ENCODE measurements around the gene GLE1.

Gene GLE1

DNA sequence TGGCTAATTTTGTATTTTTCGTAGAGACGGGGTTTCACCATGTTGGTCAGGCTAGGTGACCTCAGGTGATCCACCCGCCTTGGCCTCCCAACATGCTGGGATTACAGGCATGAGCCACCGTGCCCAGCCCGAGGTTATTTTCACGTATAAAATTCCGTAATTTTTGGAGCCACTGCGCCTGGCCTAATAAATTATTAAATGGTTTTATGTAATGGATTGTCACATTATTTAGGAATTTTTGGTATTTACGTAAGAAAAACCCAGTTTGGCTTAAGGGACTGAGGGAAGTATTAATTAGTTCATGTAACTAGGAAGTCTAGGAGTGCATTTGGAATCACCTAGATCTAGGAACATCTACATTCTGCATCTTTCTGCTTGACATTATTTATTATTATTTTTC lies 8.3 kb downstream of the GLE1 start:
- Histone ChIP-seq H3K27me3 (ENCODE audit: insufficient read depth, low read length, poor library complexity) (no peaks in the 10 kb centered on the region), H2BK15ac (replicated peaks; ENCODE audit: low read depth) (no peak overlapping the region), H4K5ac (ENCODE audit: low read length) (no peak overlapping the region), H3K4me3 (ENCODE audit: low read length) (no peak overlapping the region), H3K18ac (ENCODE audit: low read length) (no peak overlapping the region), H3K36me3 (ENCODE audit: control insufficient read depth, insufficient read depth, low read length) (no peaks in the 10 kb centered on the region), H3K4me2 (ENCODE audit: low read length) (no peak overlapping the region), H3K79me2 (ENCODE audit: control insufficient read depth, insufficient read depth, low read length) (no peaks in the 10 kb centered on the region), H3K9ac (ENCODE audit: low read length) (no peak overlapping the region), H2AK5ac (ENCODE audit: low read length) (no peak overlapping the region), H3K23ac (ENCODE audit: low read length) (no peak overlapping the region), H3K79me1 (ENCODE audit: low read length) (no peaks in the 10 kb centered on the region), H2BK5ac (ENCODE audit: low read length) (no peak overlapping the region), H3K27ac (ENCODE audit: low read depth, low read length) (no peak overlapping the region), H4K8ac (ENCODE audit: low read depth, low read length) (no peak overlapping the region), H3K4ac (ENCODE audit: low read depth, low read length) (no peak overlapping the region), H2BK120ac (ENCODE audit: low read depth, low read length) (no peak overlapping the region), H3K56ac (ENCODE audit: low read length) (no peak overlapping the region), H3K4me1 (ENCODE audit: control insufficient read depth, low read depth, low read length) (no peaks in the 10 kb centered on the region)
- DNase-seq, result no peak
- WGBS (ENCODE audit: extremely low coverage, insufficient coverage, low lambda C conversion rate), result 100% methylated on average over 1 of the region's 9 CpGs

DNA sequence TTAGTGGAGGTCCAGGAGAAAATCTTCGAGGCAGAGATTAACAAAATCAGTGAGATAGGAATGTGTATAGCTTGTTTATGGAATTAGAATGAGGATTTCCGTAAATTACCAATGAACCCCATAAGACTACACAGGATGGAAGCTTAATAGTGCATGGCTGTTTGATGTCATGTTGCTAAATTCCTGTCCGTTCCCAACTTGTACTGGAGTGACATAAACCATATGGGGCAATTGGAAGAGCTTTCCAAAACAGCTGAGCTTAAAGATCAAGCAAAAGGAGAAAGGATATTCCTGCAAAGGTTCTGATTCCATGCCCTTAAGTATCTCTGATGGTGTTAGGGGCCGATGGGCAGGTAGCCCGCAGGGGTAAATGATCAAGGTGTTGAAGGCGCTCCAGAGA lies 17.4 kb downstream of the GLE1 start:
- Histone ChIP-seq H4K5ac (ENCODE audit: low read length) (no peak overlapping the region), H3K9ac (ENCODE audit: low read length) (no peak overlapping the region), H3K4me1 (ENCODE audit: control insufficient read depth, low read depth, low read length) (no peaks in the 10 kb centered on the region), H2BK15ac (replicated peaks; ENCODE audit: low read depth) (no peak overlapping the region), H3K23ac (ENCODE audit: low read length) (no peak overlapping the region), H3K4me3 (ENCODE audit: low read length) (no peak overlapping the region), H3K56ac (ENCODE audit: low read length) (no peak overlapping the region), H3K27ac (ENCODE audit: low read depth, low read length) (no peak overlapping the region), H3K79me1 (ENCODE audit: low read length) (no peaks in the 10 kb centered on the region), H2BK120ac (ENCODE audit: low read depth, low read length) (no peak overlapping the region), H2BK5ac (ENCODE audit: low read length) (no peak overlapping the region), H3K36me3 (ENCODE audit: control insufficient read depth, insufficient read depth, low read length) (no peaks in the 10 kb centered on the region), H2AK5ac (ENCODE audit: low read length) (no peak overlapping the region), H3K18ac (ENCODE audit: low read length) (no peak overlapping the region), H3K27me3 (ENCODE audit: insufficient read depth, low read length, poor library complexity) (no peaks in the 10 kb centered on the region), H3K4ac (ENCODE audit: low read depth, low read length) (no peak overlapping the region), H3K79me2 (ENCODE audit: control insufficient read depth, insufficient read depth, low read length) (no peaks in the 10 kb centered on the region), H4K8ac (ENCODE audit: low read depth, low read length) (no peak overlapping the region), H3K4me2 (ENCODE audit: low read length) (no peak overlapping the region)
- WGBS (ENCODE audit: extremely low coverage, insufficient coverage, low lambda C conversion rate), result no CpG with 5 or more reads among the region's 6 CpGs
- DNase-seq, result no peak

DNA sequence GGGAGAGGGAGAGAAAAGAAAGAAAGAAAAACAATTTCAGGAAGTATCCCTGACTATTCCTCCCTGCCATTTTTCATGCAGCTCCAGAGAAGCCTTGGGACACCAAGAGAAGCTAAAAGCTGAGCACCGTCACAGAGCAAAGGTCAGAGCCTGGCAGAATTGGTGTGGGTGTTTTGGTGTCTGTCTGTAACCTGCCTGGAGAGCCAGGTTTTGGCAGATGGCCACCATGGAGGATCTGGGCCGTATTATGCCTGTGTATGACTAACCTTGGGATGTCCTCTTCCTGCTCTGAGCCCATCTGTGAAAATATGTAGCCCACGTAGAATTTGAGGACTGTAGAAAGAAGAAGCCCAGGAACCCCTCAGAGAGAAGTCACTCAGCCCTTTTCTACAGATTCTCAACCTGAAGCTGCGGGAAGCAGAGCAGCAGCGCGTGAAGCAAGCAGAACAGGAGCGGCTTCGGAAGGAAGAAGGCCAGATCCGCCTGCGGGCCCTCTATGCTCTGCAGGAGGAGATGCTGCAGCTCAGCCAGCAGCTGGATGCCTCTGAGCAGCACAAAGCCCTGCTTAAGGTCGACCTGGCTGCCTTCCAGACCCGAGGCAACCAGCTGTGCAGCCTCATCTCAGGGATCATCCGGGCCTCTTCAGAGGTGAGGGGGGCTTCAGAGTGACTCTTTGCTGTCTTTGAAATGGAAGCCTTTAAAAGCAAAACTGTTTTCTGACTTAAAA lies 18.8 kb downstream of the GLE1 start:
- no CpG with 5 or more reads among the region's 13 CpGs for WGBS (ENCODE audit: extremely low coverage, insufficient coverage, low lambda C conversion rate)
- H2BK15ac ChIP-seq (replicated peaks; ENCODE audit: low read depth), result no peak overlapping the region
- H3K23ac ChIP-seq (ENCODE audit: low read length), result no peak overlapping the region
- H3K79me2 ChIP-seq (ENCODE audit: control insufficient read depth, insufficient read depth, low read length), result no peaks in the 10 kb centered on the region
- peak; percentile 14 for DNase-seq
- no peaks in the 10 kb centered on the region for H3K79me1 ChIP-seq (ENCODE audit: low read length)
- no peaks in the 10 kb centered on the region for H3K27me3 ChIP-seq (ENCODE audit: insufficient read depth, low read length, poor library complexity)
- no peak overlapping the region for H3K9ac ChIP-seq (ENCODE audit: low read length)
- H2BK120ac ChIP-seq (ENCODE audit: low read depth, low read length), result no peak overlapping the region
- H2AK5ac ChIP-seq (ENCODE audit: low read length), result no peak overlapping the region
- H3K4me1 ChIP-seq (ENCODE audit: control insufficient read depth, low read depth, low read length), result no peaks in the 10 kb centered on the region
- no peak overlapping the region for H3K4me2 ChIP-seq (ENCODE audit: low read length)
- no peak overlapping the region for H4K8ac ChIP-seq (ENCODE audit: low read depth, low read length)
- no peak overlapping the region for H3K27ac ChIP-seq (ENCODE audit: low read depth, low read length)
- no peak overlapping the region for H3K4me3 ChIP-seq (ENCODE audit: low read length)
- no peak overlapping the region for H3K56ac ChIP-seq (ENCODE audit: low read length)
- peaks cover 1% of the 10 kb centered on the region for H3K36me3 ChIP-seq (ENCODE audit: control insufficient read depth, insufficient read depth, low read length)
- no peak overlapping the region for H4K5ac ChIP-seq (ENCODE audit: low read length)
- H3K18ac ChIP-seq (ENCODE audit: low read length), result no peak overlapping the region
- no peak overlapping the region for H3K4ac ChIP-seq (ENCODE audit: low read depth, low read length)
- no peak overlapping the region for H2BK5ac ChIP-seq (ENCODE audit: low read length)

DNA sequence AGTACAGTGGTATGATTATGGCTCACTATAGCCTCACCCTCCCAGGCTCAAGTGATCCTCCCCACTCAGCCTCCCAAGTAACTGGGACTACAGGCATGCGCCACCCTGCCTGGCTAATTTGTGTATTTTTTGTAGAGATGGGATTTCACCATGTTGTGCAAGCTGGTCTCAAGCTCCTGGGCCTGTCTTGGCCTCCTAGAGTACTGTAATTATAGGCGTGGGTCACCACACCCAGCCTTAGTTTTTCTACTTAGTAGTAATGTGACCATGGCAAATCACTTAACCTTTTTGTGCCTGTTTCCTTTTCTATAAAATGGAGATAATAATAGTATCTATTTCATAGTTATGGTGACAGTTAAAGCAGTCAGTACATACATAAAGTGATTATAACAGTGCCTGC lies 22.2 kb downstream of the GLE1 start:
- no peak overlapping the region for H3K23ac ChIP-seq (ENCODE audit: low read length)
- H4K5ac ChIP-seq (ENCODE audit: low read length), result no peak overlapping the region
- no peak for DNase-seq
- no peaks in the 10 kb centered on the region for H3K79me1 ChIP-seq (ENCODE audit: low read length)
- H4K8ac ChIP-seq (ENCODE audit: low read depth, low read length), result no peak overlapping the region
- no peak overlapping the region for H2BK15ac ChIP-seq (replicated peaks; ENCODE audit: low read depth)
- H3K18ac ChIP-seq (ENCODE audit: low read length), result no peak overlapping the region
- H3K4me1 ChIP-seq (ENCODE audit: control insufficient read depth, low read depth, low read length), result no peaks in the 10 kb centered on the region
- no peak overlapping the region for H3K27ac ChIP-seq (ENCODE audit: low read depth, low read length)
- no peak overlapping the region for H3K4ac ChIP-seq (ENCODE audit: low read depth, low read length)
- no peaks in the 10 kb centered on the region for H3K27me3 ChIP-seq (ENCODE audit: insufficient read depth, low read length, poor library complexity)
- no peak overlapping the region for H3K9ac ChIP-seq (ENCODE audit: low read length)
- H2BK5ac ChIP-seq (ENCODE audit: low read length), result no peak overlapping the region
- H3K36me3 ChIP-seq (ENCODE audit: control insufficient read depth, insufficient read depth, low read length), result peaks cover 1% of the 10 kb centered on the region
- no peak overlapping the region for H2BK120ac ChIP-seq (ENCODE audit: low read depth, low read length)
- no peak overlapping the region for H2AK5ac ChIP-seq (ENCODE audit: low read length)
- H3K79me2 ChIP-seq (ENCODE audit: control insufficient read depth, insufficient read depth, low read length), result no peaks in the 10 kb centered on the region
- no peak overlapping the region for H3K4me3 ChIP-seq (ENCODE audit: low read length)
- H3K56ac ChIP-seq (ENCODE audit: low read length), result no peak overlapping the region
- no CpG with 5 or more reads among the region's 2 CpGs for WGBS (ENCODE audit: extremely low coverage, insufficient coverage, low lambda C conversion rate)
- H3K4me2 ChIP-seq (ENCODE audit: low read length), result no peak overlapping the region

DNA sequence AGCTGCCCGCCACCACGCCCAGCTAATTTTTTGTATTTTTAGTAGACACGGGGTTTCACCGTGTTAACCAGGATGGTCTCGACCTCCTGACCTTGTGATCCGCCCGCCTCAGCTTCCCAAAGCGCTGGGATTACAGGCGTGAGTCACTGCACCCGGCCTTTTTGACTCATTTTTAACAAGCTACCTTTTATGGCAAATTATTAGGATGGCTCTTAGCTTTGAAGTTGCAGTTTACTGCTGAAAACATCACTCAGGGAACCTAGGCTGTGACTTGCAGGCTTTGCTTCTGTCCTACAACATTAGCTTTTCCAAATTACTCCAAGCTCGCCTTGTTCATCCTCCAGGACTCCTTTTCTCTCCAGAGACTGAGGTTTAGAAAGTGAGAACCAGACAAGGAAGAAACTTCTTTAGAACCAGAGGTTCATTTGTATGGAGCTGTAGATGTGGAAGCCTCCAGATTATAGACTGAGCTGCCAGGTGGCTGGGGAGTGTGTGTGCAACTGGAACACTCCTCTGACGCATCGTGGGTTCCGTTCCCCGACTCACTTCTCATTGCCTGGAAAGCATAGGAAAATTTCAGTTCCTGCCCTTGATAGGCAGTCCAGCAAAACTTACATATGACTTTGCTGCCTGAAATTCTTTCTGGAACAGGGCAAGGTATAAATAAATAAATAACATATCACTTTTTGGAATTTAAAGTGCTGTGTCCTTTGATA lies 24.1 kb downstream of the GLE1 start:
- Histone ChIP-seq H2AK5ac (ENCODE audit: low read length) (no peak overlapping the region), H3K79me1 (ENCODE audit: low read length) (no peaks in the 10 kb centered on the region), H3K79me2 (ENCODE audit: control insufficient read depth, insufficient read depth, low read length) (no peaks in the 10 kb centered on the region), H3K36me3 (ENCODE audit: control insufficient read depth, insufficient read depth, low read length) (peaks cover 1% of the 10 kb centered on the region), H2BK15ac (replicated peaks; ENCODE audit: low read depth) (no peak overlapping the region), H3K4me1 (ENCODE audit: control insufficient read depth, low read depth, low read length) (no peaks in the 10 kb centered on the region), H3K27me3 (ENCODE audit: insufficient read depth, low read length, poor library complexity) (no peaks in the 10 kb centered on the region), H4K5ac (ENCODE audit: low read length) (no peak overlapping the region), H3K4me2 (ENCODE audit: low read length) (no peak overlapping the region), H3K4me3 (ENCODE audit: low read length) (no peak overlapping the region), H4K8ac (ENCODE audit: low read depth, low read length) (no peak overlapping the region), H3K23ac (ENCODE audit: low read length) (no peak overlapping the region), H3K27ac (ENCODE audit: low read depth, low read length) (no peak overlapping the region), H2BK5ac (ENCODE audit: low read length) (no peak overlapping the region), H2BK120ac (ENCODE audit: low read depth, low read length) (no peak overlapping the region), H3K56ac (ENCODE audit: low read length) (no peak overlapping the region), H3K9ac (ENCODE audit: low read length) (no peak overlapping the region), H3K4ac (ENCODE audit: low read depth, low read length) (no peak overlapping the region), H3K18ac (ENCODE audit: low read length) (no peak overlapping the region)
- WGBS (ENCODE audit: extremely low coverage, insufficient coverage, low lambda C conversion rate), result no CpG with 5 or more reads among the region's 15 CpGs
- DNase-seq, result no peak
